Measurements from ENCODE around the gene CLK3. TPM values are rescaled to one million over a fixed set of nuclear protein-coding genes. Genes with fewer than 3 reads are reported as not detected.

Gene CLK3
- total RNA-seq, 1 experiment from 2014 or later = 56.2 TPM

DNA sequence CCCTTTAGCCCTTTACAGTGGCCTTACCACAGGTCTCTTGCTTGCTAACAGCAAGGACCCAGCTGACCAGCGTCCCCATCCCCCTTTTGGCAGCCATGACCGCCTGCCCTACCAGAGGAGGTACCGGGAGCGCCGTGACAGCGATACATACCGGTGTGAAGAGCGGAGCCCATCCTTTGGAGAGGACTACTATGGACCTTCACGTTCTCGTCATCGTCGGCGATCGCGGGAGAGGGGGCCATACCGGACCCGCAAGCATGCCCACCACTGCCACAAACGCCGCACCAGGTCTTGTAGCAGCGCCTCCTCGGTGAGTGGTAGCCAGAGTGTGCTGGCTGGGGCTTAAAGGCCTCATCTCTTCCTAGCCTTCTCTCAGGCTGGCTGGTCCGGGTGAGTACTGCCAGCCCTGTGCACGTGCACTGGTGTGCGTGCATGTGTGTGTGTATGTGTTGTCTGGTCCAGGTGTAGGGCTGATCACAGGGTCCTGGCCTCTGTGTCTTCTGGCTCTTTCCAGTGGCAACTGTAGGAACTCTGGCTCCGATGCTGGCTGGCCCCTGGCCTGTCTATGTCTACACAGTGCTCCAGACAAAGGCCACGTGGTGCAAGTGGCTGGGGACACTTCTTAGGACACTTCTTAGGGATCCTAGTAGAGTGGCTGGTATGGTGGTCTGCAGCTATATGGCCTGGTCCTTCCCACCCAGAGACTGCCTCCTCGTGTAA is 4.4 kb downstream of the CLK3 start:
- intact Hi-C loops (cut with micrococcal nuclease) = loop anchor here (5.0 kb wide), 1 partner anchor 248 kb away; no protein-coding TSS in a partner anchor
- Histone ChIP-seq H3F3A (ENCODE audit: low read length, unreplicated experiment) (no peaks in the 10 kb centered on the region), H3K79me2 (ENCODE audit: low read length) (peaks cover 73% of the 10 kb centered on the region), H3K4me1 (ENCODE audit: insufficient read depth, low read length) (peaks cover 16% of the 10 kb centered on the region), H2AFZ (ENCODE audit: low read length) (no peak overlapping the region), H3K27me3 (ENCODE audit: low read length) (no peaks in the 10 kb centered on the region), H3K4me3 (ENCODE audit: low read length) (no peak overlapping the region), H3K9ac (ENCODE audit: low read length) (no peak overlapping the region), H3K4me2 (ENCODE audit: low read length) (no peak overlapping the region), H4K20me1 (ENCODE audit: low read length) (peaks cover 44% of the 10 kb centered on the region), H3K9me2 (replicated peaks; ENCODE audit: low read length) (no peaks in the 10 kb centered on the region), H3K27ac (ENCODE audit: low read length) (no peak overlapping the region), H3K36me3 (ENCODE audit: low read depth, low read length) (peaks cover 56% of the 10 kb centered on the region), H3K9me3 (ENCODE audit: low read length) (no peaks in the 10 kb centered on the region)
- ChIA-PET POLR2A (ENCODE audit: unreplicated experiment) (interaction anchor here (0.6 kb wide), 1 partner anchor 223 kb away, joined by 3 read pairs; no protein-coding TSS in a partner anchor), CTCF (no interaction called here)
- no TSS peak for BruUV-seq (replicated peaks)
- no peak for TF ChIP-seq EZH2 (IDR thresholded peaks at IDR 0.05; ENCODE audit: low read length, unreplicated experiment)
- no peak for TF ChIP-seq EZH2phosphoT487 (IDR thresholded peaks at IDR 0.05; ENCODE audit: borderline replicate concordance, low read length)
- TF ChIP-seq, protein P1, sequence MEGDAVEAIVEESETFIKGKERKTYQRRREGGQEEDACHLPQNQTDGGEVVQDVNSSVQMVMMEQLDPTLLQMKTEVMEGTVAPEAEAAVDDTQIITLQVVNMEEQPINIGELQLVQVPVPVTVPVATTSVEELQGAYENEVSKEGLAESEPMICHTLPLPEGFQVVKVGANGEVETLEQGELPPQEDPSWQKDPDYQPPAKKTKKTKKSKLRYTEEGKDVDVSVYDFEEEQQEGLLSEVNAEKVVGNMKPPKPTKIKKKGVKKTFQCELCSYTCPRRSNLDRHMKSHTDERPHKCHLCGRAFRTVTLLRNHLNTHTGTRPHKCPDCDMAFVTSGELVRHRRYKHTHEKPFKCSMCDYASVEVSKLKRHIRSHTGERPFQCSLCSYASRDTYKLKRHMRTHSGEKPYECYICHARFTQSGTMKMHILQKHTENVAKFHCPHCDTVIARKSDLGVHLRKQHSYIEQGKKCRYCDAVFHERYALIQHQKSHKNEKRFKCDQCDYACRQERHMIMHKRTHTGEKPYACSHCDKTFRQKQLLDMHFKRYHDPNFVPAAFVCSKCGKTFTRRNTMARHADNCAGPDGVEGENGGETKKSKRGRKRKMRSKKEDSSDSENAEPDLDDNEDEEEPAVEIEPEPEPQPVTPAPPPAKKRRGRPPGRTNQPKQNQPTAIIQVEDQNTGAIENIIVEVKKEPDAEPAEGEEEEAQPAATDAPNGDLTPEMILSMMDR (conservative IDR thresholded peaks at IDR 0.05; ENCODE audit: low read depth, low read length) = no peak
- ATAC-seq (no peak), DNase-seq (no peak)

- Histone ChIP-seq H3F3A (ENCODE audit: low read length, unreplicated experiment) (no peaks in the 10 kb centered on the region), H3K27ac (ENCODE audit: low read length) (no peak overlapping the region), H3K36me3 (ENCODE audit: low read depth, low read length) (peaks cover 63% of the 10 kb centered on the region), H3K27me3 (ENCODE audit: low read length) (no peaks in the 10 kb centered on the region), H3K9me3 (ENCODE audit: low read length) (no peaks in the 10 kb centered on the region), H4K20me1 (ENCODE audit: low read length) (peaks cover 44% of the 10 kb centered on the region), H3K9ac (ENCODE audit: low read length) (no peak overlapping the region), H3K4me1 (ENCODE audit: insufficient read depth, low read length) (peaks cover 16% of the 10 kb centered on the region), H3K4me3 (ENCODE audit: low read length) (no peak overlapping the region), H3K9me2 (replicated peaks; ENCODE audit: low read length) (no peaks in the 10 kb centered on the region), H2AFZ (ENCODE audit: low read length) (no peak overlapping the region), H3K79me2 (ENCODE audit: low read length) (peaks cover 66% of the 10 kb centered on the region), H3K4me2 (ENCODE audit: low read length) (no peak overlapping the region)
- no TSS peak for BruUV-seq (replicated peaks)
- DNase-seq = peak; percentile 75
- ChIA-PET CTCF (no interaction called here), POLR2A (ENCODE audit: unreplicated experiment) (no interaction called here)
- intact Hi-C loops (cut with micrococcal nuclease) = no loop called here
- ATAC-seq = peak; percentile 71
- no peak for TF ChIP-seq EZH2phosphoT487 (IDR thresholded peaks at IDR 0.05; ENCODE audit: borderline replicate concordance, low read length)
- TF ChIP-seq, protein P1 (conservative IDR thresholded peaks at IDR 0.05; ENCODE audit: low read depth, low read length) = peak; percentile 98
- no peak for TF ChIP-seq EZH2 (IDR thresholded peaks at IDR 0.05; ENCODE audit: low read length, unreplicated experiment)
These were observed 5.3 kb downstream of the CLK3 start for GRCh38 chr15:74620636-74621545.
